ENCODE measurements around the gene KRIT1.

KRIT1 gene

DNA sequence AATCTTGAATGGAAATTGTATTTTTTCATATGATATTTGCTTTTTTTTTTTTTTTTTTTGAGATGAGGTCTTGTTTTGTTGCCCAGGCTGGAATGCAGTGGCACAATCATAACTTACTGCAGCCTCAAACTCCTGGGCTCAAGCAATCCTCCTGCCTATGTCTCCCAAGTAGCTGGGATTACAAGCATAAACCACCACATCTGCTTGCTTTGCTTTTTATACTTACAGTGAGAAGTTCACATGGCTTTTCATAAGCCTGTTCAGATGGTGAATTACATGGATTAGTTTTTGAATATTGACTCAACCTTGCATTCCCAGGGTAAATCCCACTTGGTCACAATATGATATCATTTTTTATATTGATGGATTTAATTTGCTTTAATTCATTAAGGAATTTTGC lies 88.7 kb downstream of the KRIT1 start:
- in situ Hi-C loops (cut with MboI; ENCODE audit: low sequenced_read_pairs) = no loop called here

DNA sequence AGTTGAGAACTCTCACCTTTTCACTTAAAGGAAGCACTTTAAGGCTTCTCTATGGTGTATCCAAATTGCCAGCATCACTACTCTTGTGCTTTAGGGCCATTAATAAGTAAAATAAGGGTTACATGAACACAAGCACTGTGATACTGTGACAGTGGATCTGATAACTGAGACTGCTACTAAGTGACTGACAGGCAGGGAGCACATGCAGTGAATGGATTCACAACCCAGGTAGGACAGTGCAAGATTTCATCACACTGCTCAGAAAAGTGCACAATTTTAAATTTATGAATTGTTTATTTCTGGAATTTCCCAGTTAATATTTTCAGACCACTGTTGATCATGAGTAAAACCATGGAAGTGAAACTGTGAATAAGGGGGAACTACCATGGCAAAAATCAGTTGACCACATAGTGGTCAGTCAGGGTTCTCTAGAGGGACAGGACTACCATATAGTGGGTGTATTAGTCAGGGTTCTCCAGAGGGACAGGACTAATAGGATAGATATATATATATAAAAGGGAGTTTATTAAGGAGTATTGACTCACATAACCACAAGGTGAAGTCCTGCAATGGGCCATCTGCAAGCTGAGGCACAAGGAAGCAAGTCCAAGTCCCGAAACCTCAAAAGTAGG lies 90.5 kb downstream of the KRIT1 start:
- in situ Hi-C loops (cut with MboI; ENCODE audit: low sequenced_read_pairs) = no loop called here

DNA sequence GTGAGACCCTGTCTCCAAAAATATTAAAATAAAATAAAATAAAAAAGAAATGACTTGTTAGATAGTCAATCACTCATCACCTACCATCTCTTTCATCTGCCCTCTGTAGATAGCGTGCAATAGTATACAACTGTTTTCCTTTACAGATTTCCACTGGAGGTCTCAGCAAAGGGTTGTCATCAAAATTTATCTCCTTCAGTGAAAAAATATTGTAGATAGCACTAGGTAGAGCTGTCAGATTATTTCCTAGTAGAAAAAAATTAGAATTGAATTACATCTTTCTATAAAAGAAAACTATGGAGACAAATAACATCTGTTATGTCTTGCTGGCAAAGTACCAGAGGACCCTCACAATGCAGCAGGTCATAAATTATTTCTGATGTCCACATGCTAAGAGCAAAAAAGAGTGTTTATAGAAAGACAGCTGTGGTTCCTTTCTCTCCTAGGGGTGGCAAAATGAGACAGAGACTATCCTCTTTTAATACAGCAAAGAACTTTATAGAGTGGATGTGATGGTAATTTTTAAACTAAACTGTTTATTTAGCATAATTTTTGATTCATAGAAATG lies 95.2 kb downstream of the KRIT1 start:
- in situ Hi-C loops (cut with MboI; ENCODE audit: low sequenced_read_pairs) = no loop called here

DNA sequence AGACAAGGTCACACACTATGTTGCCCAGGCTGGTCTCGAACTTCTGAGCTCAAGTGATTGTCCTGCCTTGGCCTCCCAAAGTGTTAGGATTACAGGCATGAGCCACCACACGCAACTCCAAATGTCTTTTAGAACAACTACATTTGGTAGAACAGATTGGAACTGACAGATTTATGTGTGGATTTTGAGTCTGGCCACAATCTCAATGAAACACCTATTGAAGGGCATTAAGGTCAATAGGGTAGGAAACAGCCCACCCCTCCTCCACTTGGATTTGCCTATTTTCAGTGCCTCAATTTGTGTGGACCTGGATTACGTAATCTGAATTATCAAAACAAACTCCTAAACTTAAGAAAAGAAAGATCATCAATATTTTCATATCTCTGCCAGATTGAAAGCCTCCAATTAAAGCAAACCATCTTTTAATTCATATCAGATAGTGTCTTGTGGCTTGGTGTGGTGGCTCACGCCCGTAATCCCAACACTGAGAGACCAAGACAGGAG lies 95.9 kb downstream of the KRIT1 start:
- in situ Hi-C loops (cut with MboI; ENCODE audit: low sequenced_read_pairs) = no loop called here
